GM13977 (cell line): Measurements from ENCODE around the gene CGN.

Source experiments
- DNase-seq: peaks from one replicate; pipeline ENCODE4 v3.0.0; 2012; ENCODE audit warnings: low spot score
- CTCF ChIP-seq: IDR thresholded peaks from 2 replicates; pipeline ENCODE4 v1.5.1; 2012; ENCODE audit warnings: mild to moderate bottlenecking, control low read depth; ENCODE audit not compliant: insufficient read depth; ENCODE audit errors: extremely low read depth, missing control alignments
- in situ Hi-C: fragments of 300-500 bp; cut with MboI; formaldehyde crosslinking; loops from one replicate; pipeline ENCODE4 v1.12.0; 2022; ENCODE audit warnings: low sequenced_read_pairs, low pct_unique_long_range_greater_than_20kb, mixed read lengths, inconsistent platforms; ENCODE audit not compliant: unreplicated experiment

CGN gene

GRCh38 chr1:151570819-151571218, 59.6 kb downstream of the CGN start:
- no peak for DNase-seq
- TF ChIP-seq CTCF: no peak
- in situ Hi-C loops: no loop called here

- TF ChIP-seq CTCF: no peak
- in situ Hi-C loops: no loop called here
- DNase-seq: no peak
Measured at GRCh38 chr1:151574575-151575529, 63.7 kb downstream of the CGN start.

- in situ Hi-C loops: no loop called here
- TF ChIP-seq CTCF: no peak
- DNase-seq: no peak
Measured at GRCh38 chr1:151577173-151577572, 66.0 kb downstream of the CGN start.

GRCh38 chr1:151578941-151579340, 67.8 kb downstream of the CGN start:
- in situ Hi-C loops: no loop called here
- DNase-seq: no peak
- no peak for TF ChIP-seq CTCF

- in situ Hi-C loops: no loop called here
- TF ChIP-seq CTCF: no peak
- no peak for DNase-seq
Measured at GRCh38 chr1:151579436-151580225, 68.4 kb downstream of the CGN start.

GRCh38 chr1:151581451-151581850, 70.3 kb downstream of the CGN start:
- no peak for TF ChIP-seq CTCF
- in situ Hi-C loops: no loop called here
- no peak for DNase-seq
